TTC549 (cell line): Measurements from ENCODE around the gene GLCE.
"Not testable (repeated sequence)": the region's sequence is repeated elsewhere in the genome, so short reads cannot be mapped to it uniquely, and the experiment has no call there.

Experiments
- FAIRE-seq: peaks from 2 replicates; lab custom pipeline; 2012; peaks lifted over from hg19 to GRCh38; lab: Jason Lieb, UNC

The GLCE gene

DNA sequence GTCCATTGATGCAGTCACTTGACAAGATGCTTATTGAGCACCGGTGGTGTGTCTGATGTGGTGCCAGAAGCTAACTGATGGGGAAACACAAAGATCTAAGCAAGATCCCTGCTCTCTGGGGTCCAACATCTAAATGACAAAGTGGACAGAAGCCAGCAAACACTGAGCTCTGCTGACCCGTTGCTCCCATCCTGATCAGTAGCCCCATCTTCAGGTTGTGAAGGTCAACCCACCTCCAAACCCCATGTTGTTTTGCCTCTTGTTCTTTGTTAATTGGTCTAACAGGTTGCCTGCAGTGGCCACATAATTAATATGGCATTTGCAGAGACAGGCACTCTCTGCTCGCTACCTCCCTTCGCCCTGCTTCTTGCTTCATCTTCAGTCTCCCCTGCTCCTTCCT is 21.5 kb upstream of the GLCE start:
- no peak for FAIRE-seq

DNA sequence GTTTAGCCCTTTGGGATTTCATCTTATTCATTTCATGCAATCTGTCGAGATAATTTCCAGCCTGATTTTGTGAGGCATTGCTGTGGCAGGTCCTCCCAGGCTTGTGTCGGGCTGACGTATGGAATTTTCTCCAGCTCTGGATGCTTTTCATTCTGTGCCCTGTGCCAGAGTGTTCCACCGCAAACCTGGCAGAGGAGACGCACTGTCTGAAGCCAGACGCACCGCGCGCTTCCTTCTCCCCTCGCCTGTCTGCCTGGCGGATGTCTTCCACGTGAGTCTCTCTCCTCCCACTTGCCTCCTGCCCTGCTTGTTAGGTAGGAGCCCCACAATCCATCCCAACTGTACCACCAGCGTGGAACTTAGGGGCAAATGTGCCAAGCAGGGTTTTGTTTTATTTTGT is 20.1 kb upstream of the GLCE start:
- FAIRE-seq: no peak

DNA sequence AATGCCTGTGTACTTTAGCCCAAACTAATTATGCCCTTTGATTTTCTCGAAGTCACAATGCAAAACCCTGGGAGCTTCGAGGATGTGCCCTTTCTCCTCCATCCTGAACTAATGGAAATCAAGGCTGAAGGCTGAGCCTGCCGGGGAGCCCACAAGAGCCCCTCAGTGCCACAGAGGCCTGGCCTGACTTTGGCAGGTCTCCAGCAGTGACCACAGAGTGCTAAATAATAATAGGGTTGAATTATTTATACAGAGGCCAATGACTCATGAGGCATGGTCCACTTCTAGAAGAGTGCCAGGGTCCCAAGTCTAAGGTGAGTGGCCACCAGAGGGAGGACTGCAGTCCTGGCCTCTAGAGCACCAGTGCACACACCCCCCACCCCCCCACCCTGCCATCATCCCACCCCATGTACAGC is 19.1 kb upstream of the GLCE start:
- FAIRE-seq: no peak

- no peak for FAIRE-seq
Observed at GRCh38 chr15:69141833-69142232, 18.6 kb upstream of the GLCE start.

- no peak for FAIRE-seq
Observed at GRCh38 chr15:69143756-69144436, 16.5 kb upstream of the GLCE start.

GRCh38 chr15:69144530-69144929 is 15.9 kb upstream of the GLCE start:
- FAIRE-seq: no peak

DNA sequence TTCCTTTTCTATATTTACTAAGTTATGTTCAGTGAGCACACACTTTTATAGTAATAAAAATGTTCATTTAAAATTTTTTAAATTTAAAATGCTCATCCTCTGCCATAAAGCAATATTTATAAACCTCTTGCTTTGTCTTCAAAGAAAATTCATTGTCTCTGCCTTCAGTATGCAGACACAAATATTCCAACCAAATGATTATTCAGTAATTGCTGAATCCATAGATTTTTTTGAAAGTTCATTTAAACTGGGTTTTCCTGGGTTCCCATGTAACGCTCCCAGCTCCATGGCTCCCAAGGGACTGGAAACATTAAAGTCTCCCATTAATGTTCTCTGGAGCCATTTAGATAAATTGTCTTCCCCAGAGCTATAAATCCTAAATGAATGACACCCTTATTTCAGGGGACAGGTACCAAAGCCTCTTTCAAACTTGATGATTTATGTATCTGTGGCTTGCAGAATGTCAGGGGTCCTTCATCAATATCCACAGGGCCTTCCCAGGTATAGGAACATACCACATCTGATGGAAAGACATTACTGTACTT is 15.2 kb upstream of the GLCE start:
- FAIRE-seq: no peak

GRCh38 chr15:69145694-69146492 is 14.5 kb upstream of the GLCE start:
- FAIRE-seq: no peak

GRCh38 chr15:69146724-69147435 is 13.6 kb upstream of the GLCE start:
- no peak for FAIRE-seq

DNA sequence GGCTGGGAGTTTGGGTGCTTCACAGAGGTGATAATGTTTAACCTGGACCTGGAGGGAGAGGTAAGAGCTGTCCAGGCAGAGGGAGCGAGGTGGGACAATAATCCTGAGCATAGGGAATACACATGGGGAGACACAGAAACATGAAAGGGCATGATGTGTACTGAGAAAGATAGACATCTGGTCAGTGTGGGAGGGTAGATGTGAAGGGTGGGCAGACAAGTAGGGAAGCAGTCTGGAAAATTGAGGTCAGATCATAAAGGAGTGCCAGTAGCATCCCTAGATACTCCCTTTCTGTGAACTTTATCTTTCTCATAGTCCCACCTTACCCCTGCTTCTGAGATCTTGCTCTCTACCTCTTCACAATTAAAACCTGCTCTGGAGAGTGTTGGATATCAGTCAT is 12.0 kb upstream of the GLCE start:
- no peak for FAIRE-seq

GRCh38 chr15:69149163-69149562 is 11.3 kb upstream of the GLCE start:
- no peak for FAIRE-seq

DNA sequence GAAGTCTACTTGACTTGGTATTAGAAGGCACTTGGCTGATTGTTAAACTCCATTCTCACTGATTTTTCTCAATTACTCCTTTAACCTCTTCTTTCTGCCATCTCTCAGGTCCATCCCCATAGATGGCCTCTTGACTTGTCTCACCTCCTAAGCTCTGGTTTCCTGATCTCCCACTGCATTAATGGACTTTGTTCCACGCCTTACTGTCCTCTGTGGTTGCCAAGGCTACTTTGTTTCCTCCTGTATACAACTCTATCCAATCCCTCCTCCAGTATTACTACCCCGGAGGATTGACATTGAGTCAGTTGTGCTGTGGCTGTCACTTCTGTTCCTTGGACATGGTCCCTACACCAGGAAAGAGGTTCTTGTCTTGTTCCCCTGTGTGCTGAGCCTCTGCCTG is 10.6 kb upstream of the GLCE start:
- FAIRE-seq: no peak

GRCh38 chr15:69150336-69150735 is 10.1 kb upstream of the GLCE start:
- FAIRE-seq: no peak

- FAIRE-seq: no peak
Observed at GRCh38 chr15:69150841-69151240, 9.6 kb upstream of the GLCE start.

GRCh38 chr15:69153046-69153445 is 7.4 kb upstream of the GLCE start:
- no peak for FAIRE-seq

DNA sequence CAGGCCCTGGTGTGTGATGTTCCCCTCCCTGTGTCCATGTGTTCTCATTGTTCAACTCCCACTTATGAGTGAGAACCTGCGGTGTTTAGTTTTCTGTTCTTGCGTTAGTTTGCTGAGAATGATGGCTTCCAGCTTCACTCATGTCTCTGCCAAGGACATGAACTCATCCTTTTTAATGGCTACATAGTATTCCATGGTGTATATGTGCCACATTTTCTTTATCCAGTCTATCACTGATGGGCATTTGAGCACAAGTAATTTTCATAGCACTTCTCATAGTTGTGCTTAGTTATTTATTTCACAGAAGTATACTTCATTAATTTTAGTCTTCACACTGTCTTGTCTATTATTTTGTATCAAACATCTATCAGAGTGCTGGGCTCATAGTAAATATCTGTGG is 6.8 kb upstream of the GLCE start:
- not testable (repeated sequence) for FAIRE-seq

GRCh38 chr15:69154078-69154477 is 6.4 kb upstream of the GLCE start:
- no peak for FAIRE-seq

DNA sequence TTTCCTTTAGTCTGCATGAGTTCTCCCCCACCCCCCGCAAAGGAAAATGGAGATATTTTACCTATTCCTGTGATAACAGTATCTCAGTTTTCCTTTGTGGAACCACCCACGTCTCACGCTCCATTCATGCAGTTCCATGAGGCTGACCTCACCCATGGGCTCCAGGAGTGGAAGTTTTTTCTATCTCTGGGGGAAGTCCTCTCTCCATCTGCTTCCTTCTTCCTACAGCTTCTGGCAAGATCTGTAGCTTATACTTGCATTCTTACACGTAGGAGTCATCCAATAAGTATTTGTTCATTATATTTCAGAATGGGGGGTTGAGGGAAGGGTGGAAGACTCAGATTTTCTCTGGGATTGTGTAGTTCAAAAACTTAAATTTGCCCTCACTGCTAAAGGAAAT is 5.8 kb upstream of the GLCE start:
- no peak for FAIRE-seq

- FAIRE-seq: no peak
Observed at GRCh38 chr15:69156736-69157381, 3.6 kb upstream of the GLCE start.

DNA sequence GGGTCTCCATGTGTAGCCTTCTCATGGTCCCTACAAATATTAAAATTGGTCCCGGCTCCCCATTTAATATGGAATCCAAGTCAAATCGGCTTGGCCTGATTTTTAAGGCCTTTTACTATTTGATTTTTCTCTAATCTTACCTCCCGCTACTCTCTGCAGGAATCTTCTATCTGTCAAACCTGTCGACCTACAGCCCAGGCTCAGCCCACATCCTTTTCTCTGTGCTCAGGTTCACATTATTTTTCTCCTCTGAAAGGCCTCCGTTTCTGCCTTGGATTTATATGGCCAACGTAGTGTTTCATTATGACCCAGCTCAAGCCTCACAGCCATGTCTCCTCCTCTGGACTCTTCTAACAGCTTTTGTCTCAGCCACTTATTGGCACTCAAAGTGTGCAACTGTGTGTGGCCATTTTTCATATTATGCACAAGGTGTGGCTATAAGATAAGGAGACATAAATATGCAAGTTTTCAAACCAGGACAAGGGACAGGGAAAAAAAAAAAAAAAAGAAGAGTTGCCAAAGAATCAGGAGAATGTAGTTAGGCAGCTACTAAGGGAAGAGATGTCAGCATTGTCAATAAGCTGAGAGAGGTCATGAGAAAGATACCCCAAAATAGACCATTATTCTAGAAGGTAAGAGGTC is 2.1 kb upstream of the GLCE start:
- FAIRE-seq: no peak

DNA sequence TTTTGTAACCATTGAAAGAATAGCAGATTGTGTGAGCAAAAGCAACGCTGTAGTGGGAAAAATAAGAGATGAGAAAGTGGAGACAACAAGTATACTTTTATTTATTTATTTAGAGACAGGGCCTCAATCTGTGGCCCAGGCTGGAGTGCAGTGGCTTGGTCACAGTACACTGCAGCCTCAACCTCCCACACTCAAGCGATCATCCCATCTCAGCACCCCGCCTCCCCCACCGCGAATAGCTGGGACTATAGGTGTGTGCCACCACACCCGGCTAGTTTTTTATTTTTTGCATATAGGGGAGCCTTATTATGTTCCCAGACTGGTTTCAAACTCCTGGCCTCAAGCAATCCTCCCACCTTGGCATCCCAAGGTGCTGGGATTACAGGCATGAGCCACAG is 1.6 kb upstream of the GLCE start:
- FAIRE-seq: no peak

- no peak for FAIRE-seq
Observed at GRCh38 chr15:69159805-69160140, 662 bp upstream of the GLCE start.
